Measurements from ENCODE around the gene UTY.

Gene UTY

DNA sequence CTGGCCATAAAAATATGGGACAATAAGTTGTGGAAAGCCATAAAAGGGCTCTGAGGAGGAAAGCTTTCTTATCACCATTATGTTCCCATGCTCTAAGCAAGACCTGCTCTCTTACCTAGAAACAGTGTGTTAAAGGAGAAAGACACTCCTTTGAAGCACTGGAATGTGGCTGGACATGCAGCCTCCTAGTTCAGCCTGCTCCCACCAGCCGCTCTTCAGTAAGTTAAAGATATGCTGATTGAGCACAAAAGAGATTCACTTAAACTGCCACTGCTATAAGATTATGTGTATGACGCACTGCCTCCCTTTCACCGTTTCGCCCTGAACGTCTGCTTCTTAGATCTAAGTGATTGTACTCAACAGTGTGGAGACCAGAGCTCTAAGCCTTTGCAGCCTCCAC is 146.0 kb downstream of the UTY start:
- no peak for DNase-seq (ENCODE audit: extremely low read depth, insufficient read length)
- Histone ChIP-seq H3K36me3 (ENCODE audit: control insufficient read depth, insufficient read depth, low read length) (no peaks in the 10 kb centered on the region), H3K27me3 (replicated peaks; ENCODE audit: control insufficient read depth, insufficient read depth, low read length) (no peaks in the 10 kb centered on the region), H3K4me3 (replicated peaks; ENCODE audit: low read depth, low read length) (no peak overlapping the region)
- TF ChIP-seq, protein P1, sequence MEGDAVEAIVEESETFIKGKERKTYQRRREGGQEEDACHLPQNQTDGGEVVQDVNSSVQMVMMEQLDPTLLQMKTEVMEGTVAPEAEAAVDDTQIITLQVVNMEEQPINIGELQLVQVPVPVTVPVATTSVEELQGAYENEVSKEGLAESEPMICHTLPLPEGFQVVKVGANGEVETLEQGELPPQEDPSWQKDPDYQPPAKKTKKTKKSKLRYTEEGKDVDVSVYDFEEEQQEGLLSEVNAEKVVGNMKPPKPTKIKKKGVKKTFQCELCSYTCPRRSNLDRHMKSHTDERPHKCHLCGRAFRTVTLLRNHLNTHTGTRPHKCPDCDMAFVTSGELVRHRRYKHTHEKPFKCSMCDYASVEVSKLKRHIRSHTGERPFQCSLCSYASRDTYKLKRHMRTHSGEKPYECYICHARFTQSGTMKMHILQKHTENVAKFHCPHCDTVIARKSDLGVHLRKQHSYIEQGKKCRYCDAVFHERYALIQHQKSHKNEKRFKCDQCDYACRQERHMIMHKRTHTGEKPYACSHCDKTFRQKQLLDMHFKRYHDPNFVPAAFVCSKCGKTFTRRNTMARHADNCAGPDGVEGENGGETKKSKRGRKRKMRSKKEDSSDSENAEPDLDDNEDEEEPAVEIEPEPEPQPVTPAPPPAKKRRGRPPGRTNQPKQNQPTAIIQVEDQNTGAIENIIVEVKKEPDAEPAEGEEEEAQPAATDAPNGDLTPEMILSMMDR (IDR thresholded peaks at IDR 0.05; ENCODE audit: insufficient read depth, low read length, poor library complexity, severe bottlenecking), result no peak

DNA sequence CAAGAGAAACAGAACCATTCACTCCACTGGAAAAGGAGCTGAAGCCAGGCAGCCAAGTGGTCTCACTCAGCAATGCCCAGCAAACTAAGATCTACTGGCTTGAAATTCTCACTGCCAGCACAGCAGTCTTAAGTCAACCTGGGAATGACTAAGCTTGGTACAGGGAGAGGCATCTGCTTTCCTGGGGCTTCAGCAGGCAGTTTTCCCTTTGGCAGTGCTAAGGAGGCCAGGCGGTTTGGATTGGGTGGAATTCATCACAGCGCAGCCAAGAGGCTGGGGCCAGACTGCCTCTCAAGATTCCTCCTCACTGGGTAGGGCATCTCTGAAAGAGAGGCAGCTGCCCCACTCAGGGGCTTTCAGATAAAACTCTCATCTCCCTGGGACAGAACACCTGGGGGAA is 149.2 kb downstream of the UTY start:
- no peak overlapping the region for H3K4me3 ChIP-seq (replicated peaks; ENCODE audit: low read depth, low read length)
- H3K27me3 ChIP-seq (replicated peaks; ENCODE audit: control insufficient read depth, insufficient read depth, low read length), result no peaks in the 10 kb centered on the region
- TF ChIP-seq, protein P1 (IDR thresholded peaks at IDR 0.05; ENCODE audit: insufficient read depth, low read length, poor library complexity, severe bottlenecking), result no peak
- no peaks in the 10 kb centered on the region for H3K36me3 ChIP-seq (ENCODE audit: control insufficient read depth, insufficient read depth, low read length)
- no peak for DNase-seq (ENCODE audit: extremely low read depth, insufficient read length)

DNA sequence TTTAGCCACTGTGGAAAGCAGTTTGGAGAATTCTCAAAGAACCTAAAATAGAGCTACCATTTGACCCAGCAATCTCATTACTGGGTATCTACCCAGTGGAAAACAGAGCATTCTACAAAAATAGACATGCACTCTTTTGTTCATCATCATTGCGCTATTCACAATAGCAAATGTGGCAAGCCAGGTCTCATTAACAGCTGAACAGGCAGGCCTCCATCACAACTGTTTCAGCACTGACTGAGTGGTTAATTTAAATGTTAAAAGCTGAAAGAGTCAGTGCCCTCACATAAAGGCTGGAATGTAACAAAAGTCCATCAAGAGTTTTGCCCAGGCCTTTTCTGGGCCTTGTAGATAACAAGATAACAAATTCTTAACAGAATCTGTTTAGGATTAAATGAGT is 166.9 kb downstream of the UTY start:
- TF ChIP-seq, protein P1 (IDR thresholded peaks at IDR 0.05; ENCODE audit: insufficient read depth, low read length, poor library complexity, severe bottlenecking), result no peak
- DNase-seq (ENCODE audit: extremely low read depth, insufficient read length), result no peak
- no peak overlapping the region for H3K4me3 ChIP-seq (replicated peaks; ENCODE audit: low read depth, low read length)
- H3K27me3 ChIP-seq (replicated peaks; ENCODE audit: control insufficient read depth, insufficient read depth, low read length), result no peaks in the 10 kb centered on the region
- H3K36me3 ChIP-seq (ENCODE audit: control insufficient read depth, insufficient read depth, low read length), result no peaks in the 10 kb centered on the region

DNA sequence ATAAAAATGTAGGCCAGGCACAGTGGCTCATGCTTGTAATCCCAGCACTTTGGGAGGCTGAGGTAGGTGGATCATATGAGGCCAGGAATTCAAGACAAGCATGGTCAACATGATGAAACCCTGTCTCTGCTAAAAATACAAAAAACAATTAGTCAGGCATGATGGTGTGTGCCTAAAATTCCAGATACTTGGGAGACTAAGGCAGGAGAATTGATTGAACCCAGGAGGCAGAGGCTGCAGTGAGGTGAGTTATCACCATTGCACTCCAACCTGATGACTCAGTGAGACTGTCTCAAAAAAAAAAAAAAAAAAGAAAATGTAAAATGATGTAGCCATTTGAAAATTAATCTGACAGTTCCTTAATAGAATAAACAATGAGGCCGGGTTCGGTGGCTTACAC is 171.9 kb downstream of the UTY start:
- Histone ChIP-seq H3K27me3 (replicated peaks; ENCODE audit: control insufficient read depth, insufficient read depth, low read length) (no peaks in the 10 kb centered on the region), H3K4me3 (replicated peaks; ENCODE audit: low read depth, low read length) (no peak overlapping the region), H3K36me3 (ENCODE audit: control insufficient read depth, insufficient read depth, low read length) (no peaks in the 10 kb centered on the region)
- DNase-seq (ENCODE audit: extremely low read depth, insufficient read length), result no peak
- TF ChIP-seq, protein P1 (IDR thresholded peaks at IDR 0.05; ENCODE audit: insufficient read depth, low read length, poor library complexity, severe bottlenecking), result no peak

DNA sequence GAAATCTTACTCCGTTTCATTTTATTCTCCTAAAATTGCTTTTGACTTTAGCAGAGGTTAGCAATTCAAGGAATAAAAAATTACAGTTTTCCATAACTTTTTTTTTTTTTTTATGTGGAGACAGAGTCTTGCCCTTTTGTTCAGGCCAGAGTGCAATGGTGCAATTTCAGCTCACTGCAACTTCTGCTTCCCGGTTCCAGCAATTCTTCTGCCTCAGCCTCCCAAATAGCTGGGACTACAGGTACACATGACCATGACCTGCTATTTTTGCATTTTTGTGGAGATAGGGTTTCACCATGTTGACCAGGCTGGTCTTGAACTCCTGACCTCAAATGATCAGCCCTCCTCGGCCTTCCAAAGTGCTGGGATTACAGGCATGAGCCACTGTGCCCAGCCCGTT is 179.0 kb downstream of the UTY start:
- no peaks in the 10 kb centered on the region for H3K27me3 ChIP-seq (replicated peaks; ENCODE audit: control insufficient read depth, insufficient read depth, low read length)
- DNase-seq (ENCODE audit: extremely low read depth, insufficient read length), result no peak
- no peak overlapping the region for H3K4me3 ChIP-seq (replicated peaks; ENCODE audit: low read depth, low read length)
- TF ChIP-seq, protein P1 (IDR thresholded peaks at IDR 0.05; ENCODE audit: insufficient read depth, low read length, poor library complexity, severe bottlenecking), result no peak
- H3K36me3 ChIP-seq (ENCODE audit: control insufficient read depth, insufficient read depth, low read length), result no peaks in the 10 kb centered on the region

DNA sequence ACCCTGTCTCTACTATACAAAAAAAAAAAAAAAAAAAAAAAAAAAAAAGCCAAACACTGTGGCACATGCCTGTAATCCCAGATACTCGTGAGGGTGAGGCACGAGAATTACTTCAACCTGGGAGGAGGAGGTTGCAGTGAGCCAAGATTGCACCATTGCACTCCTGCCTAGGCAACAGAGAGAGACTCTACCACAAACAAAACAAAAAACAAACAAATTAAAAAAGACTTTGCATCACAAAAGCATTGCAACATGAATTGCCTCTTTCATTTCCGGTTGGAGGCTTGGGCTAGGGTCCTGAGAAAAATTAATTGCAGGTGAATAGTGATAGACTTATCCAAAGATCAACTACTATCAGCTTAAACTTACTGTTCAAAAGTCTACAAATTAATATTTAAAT is 180.4 kb downstream of the UTY start:
- no peak overlapping the region for H3K4me3 ChIP-seq (replicated peaks; ENCODE audit: low read depth, low read length)
- TF ChIP-seq, protein P1 (IDR thresholded peaks at IDR 0.05; ENCODE audit: insufficient read depth, low read length, poor library complexity, severe bottlenecking), result no peak

More for the DNA sequence above, 180.4 kb downstream of the UTY start:
- Histone ChIP-seq H3K27me3 (replicated peaks; ENCODE audit: control insufficient read depth, insufficient read depth, low read length) (no peaks in the 10 kb centered on the region), H3K36me3 (ENCODE audit: control insufficient read depth, insufficient read depth, low read length) (no peaks in the 10 kb centered on the region)
- DNase-seq (ENCODE audit: extremely low read depth, insufficient read length), result no peak

All from GM06990 (cell line).